Endothelial cell of umbilical vein (primary cell): ENCODE measurements around the gene GFOD1. TPM values are rescaled to one million over a fixed set of nuclear protein-coding genes. Genes with fewer than 3 reads are reported as not detected.
"Not testable (repeated sequence)": the region's sequence is repeated elsewhere in the genome, so short reads cannot be mapped to it uniquely, and the experiment has no call there.

Source experiments
- BruUV-seq: library from RNA; stranded (reverse); fragments of 400-500 nt; replicated peaks from 2 replicates; lab custom pipeline; 2021; lab: Mats Ljungman, UMichigan
- CTCF ChIA-PET: fragments of 300-600, 350-600 bp; sonication (Branson Sonifier 250); formaldehyde crosslinking; loops from one replicate; lab custom pipeline; 2021; ENCODE audit warnings: antibody characterized with exemption, inconsistent platforms; lab: Charles Lee
- POLR2A ChIA-PET: fragments of 300-600, 350-600 bp; sonication (Branson Sonifier 250); formaldehyde crosslinking; loops from one replicate; lab custom pipeline; 2021; ENCODE audit warnings: antibody characterized with exemption, inconsistent platforms; lab: Charles Lee
- DNase-seq: peaks from one replicate; pipeline ENCODE4 v3.0.0-alpha.2; 2011; ENCODE audit warnings: low read depth, low spot score
- FAIRE-seq: peaks from 2 replicates; lab custom pipeline; 2011; peaks lifted over from hg19 to GRCh38; lab: Jason Lieb, UNC
- H2AFZ ChIP-seq: 2 replicates; pipeline ENCODE4 v1.6.0; 2012; ENCODE audit warnings: low read depth, low read length, control low read depth, inconsistent platforms
- H3K27ac ChIP-seq: 2 replicates; pipeline ENCODE4 v1.5.1; 2011; ENCODE audit warnings: low read depth, mild to moderate bottlenecking, control low read depth, low read length, moderate library complexity; ENCODE audit not compliant: insufficient read depth
- H3K27me3 ChIP-seq, 2 experiments: 2 replicates each; pipeline versions ENCODE4 v1.6.0 to v1.6.1; 2011; ENCODE audit warnings: low read length in 2 of 2, mixed read lengths in 1 of 2; ENCODE audit not compliant: control insufficient read depth in 2 of 2, insufficient read depth in 2 of 2
- H3K36me3 ChIP-seq, 2 experiments: 2 replicates in 1 of 2; 3 replicates in 1 of 2; pipeline ENCODE4 v1.5.1; 2011; ENCODE audit warnings: low read length in 2 of 2, mild to moderate bottlenecking in 1 of 2, moderate library complexity in 1 of 2; ENCODE audit not compliant: control insufficient read depth in 2 of 2, insufficient read depth in 2 of 2; ENCODE audit errors: extremely low read depth in 1 of 2
- H3K4me1 ChIP-seq: 3 replicates; pipeline ENCODE4 v1.5.1; 2011; ENCODE audit warnings: mild to moderate bottlenecking, low read length; ENCODE audit not compliant: control insufficient read depth, insufficient read depth; ENCODE audit errors: extremely low read depth
- H3K4me2 ChIP-seq: 2 replicates; pipeline ENCODE4 v1.6.1; 2011; ENCODE audit warnings: low read length, control low read depth, mixed read lengths; ENCODE audit not compliant: insufficient read depth
- H3K4me3 ChIP-seq, 3 experiments: fragments of 200-600 bp in 1 of 3; sonication (generic), shearing (Covaris generic) in 1 of 3; replicated peaks in 1 of 3; 2 replicates each; pipeline ENCODE4 v1.5.1; 2011 to 2016; ENCODE audit warnings: control low read depth in 3 of 3, low read length in 3 of 3, mild to moderate bottlenecking in 2 of 3, inconsistent platforms in 1 of 3, low read depth in 1 of 3, moderate library complexity in 1 of 3; ENCODE audit not compliant: insufficient read depth in 1 of 3
- H3K79me2 ChIP-seq: 2 replicates; pipeline ENCODE4 v1.6.0; 2012; ENCODE audit warnings: low read length, inconsistent platforms; ENCODE audit not compliant: control insufficient read depth, insufficient read depth
- H3K9ac ChIP-seq: replicated peaks from 2 replicates; pipeline ENCODE3; 2011; ENCODE audit warnings: low read length, control low read depth; ENCODE audit not compliant: insufficient read depth; ENCODE audit errors: extremely low read depth
- H3K9me1 ChIP-seq: replicated peaks from 3 replicates; pipeline ENCODE4 v1.6.0; 2011; ENCODE audit warnings: mild to moderate bottlenecking, low read length; ENCODE audit not compliant: control insufficient read depth, insufficient read depth; ENCODE audit errors: extremely low read depth
- H3K9me3 ChIP-seq: replicated peaks from 2 replicates; pipeline ENCODE4 v1.5.1; 2012; ENCODE audit warnings: low read length, inconsistent platforms; ENCODE audit not compliant: control insufficient read depth, insufficient read depth
- H4K20me1 ChIP-seq: replicated peaks from 2 replicates; pipeline ENCODE3; 2011; ENCODE audit warnings: mild to moderate bottlenecking, low read length; ENCODE audit not compliant: control insufficient read depth, insufficient read depth; ENCODE audit errors: extremely low read depth
- EZH2 ChIP-seq: IDR thresholded peaks from 2 replicates; pipeline ENCODE4 v1.6.1; 2012; ENCODE audit warnings: borderline replicate concordance, low read depth, mild to moderate bottlenecking, moderate library complexity, low read length, inconsistent platforms; ENCODE audit not compliant: severe bottlenecking
- FOS ChIP-seq: IDR thresholded peaks from 2 replicates; pipeline ENCODE4 v1.6.1; 2011; ENCODE audit warnings: mild to moderate bottlenecking, low read length, moderate library complexity, borderline replicate concordance; ENCODE audit not compliant: insufficient read depth
- GATA2 ChIP-seq: IDR thresholded peaks from 2 replicates; pipeline ENCODE4 v1.7.0; 2011; ENCODE audit warnings: low read depth, mild to moderate bottlenecking, moderate library complexity, mixed read lengths, low read length; ENCODE audit not compliant: insufficient read length, insufficient read depth
- JUN ChIP-seq: IDR thresholded peaks from 2 replicates; pipeline ENCODE4 v1.6.1; 2011; ENCODE audit warnings: borderline replicate concordance, low read depth; ENCODE audit not compliant: insufficient read length, insufficient read depth
- POLR2A ChIP-seq: IDR thresholded peaks from 2 replicates; pipeline ENCODE4 v1.6.1; 2012; ENCODE audit warnings: low read depth, mild to moderate bottlenecking, control low read depth, low read length
- dilution Hi-C: fragments of 300-500 bp; cut with MboI; formaldehyde crosslinking; loops from one replicate; pipeline ENCODE4 v1.15.0; 2019; ENCODE audit warnings: low sequenced_read_pairs; ENCODE audit not compliant: extremely low pct_ligation_motif_present
- intact Hi-C: fragments of 100-400 bp; cut with micrococcal nuclease; formaldehyde crosslinking; loops from one replicate; pipeline ENCODE4 v1.10.0; 2022
- polyA plus RNA-seq, 4 experiments: library from polyadenylated mRNA; depleted of rRNA in 3 of 4; stranded (reverse) in 3 of 4; unstranded in 1 of 4; fragments of >200 nt; gene quantifications; 2 replicates each; pipeline versions ENCODE4 v1.2.1 to v1.2.3, GENCODE V29; 2011 to 2012; ENCODE audit warnings: missing spikeins in 1 of 4
- total RNA-seq: library from RNA; stranded (reverse); gene quantifications from 2 replicates; pipeline ENCODE4 v1.2.3, GENCODE V29; 2021

GFOD1 gene
- total and polyA plus RNA-seq, 2 donors (not counting 3 experiments of a cell fraction or from before 2014, with no cell fraction given) = 12.1 to 24.1 TPM

GRCh38 chr6:13461307-13461706 lies 26.1 kb downstream of the GFOD1 start:
- CTCF ChIA-PET = interaction anchor here (1.2 kb wide), 2 partner anchors 12 to 23 kb away, joined by 3 to 4 read pairs; no protein-coding TSS in a partner anchor
- no peaks in the 10 kb centered on the region for H3K27me3 ChIP-seq
- peaks cover 0 to 15% of the 10 kb centered on the region in 2 experiments for H3K36me3 ChIP-seq
- H3K9ac ChIP-seq = no peak overlapping the region
- no peaks in the 10 kb centered on the region for H3K9me3 ChIP-seq
- no peaks in the 10 kb centered on the region for H3K4me1 ChIP-seq
- POLR2A ChIA-PET = no interaction called here
- H4K20me1 ChIP-seq = no peaks in the 10 kb centered on the region
- DNase-seq (no peak), FAIRE-seq (no peak)
- no TSS peak for BruUV-seq
- dilution Hi-C loops = no loop called here
- H3K79me2 ChIP-seq = peaks cover 2% of the 10 kb centered on the region
- intact Hi-C loops = no loop called here
- TF ChIP-seq FOS = no peak
- no peak for TF ChIP-seq POLR2A
- no peak for TF ChIP-seq GATA2
- TF ChIP-seq JUN = no peak
- TF ChIP-seq EZH2 = no peak
- no peaks in the 10 kb centered on the region for H3K9me1 ChIP-seq
- no peak overlapping the region for H3K27ac ChIP-seq
- no peak overlapping the region for H3K4me2 ChIP-seq
- H3K4me3 ChIP-seq = no peak overlapping the region
- no peak overlapping the region for H2AFZ ChIP-seq

- CTCF ChIA-PET, POLR2A ChIA-PET, H3K9me1 ChIP-seq: not testable (repeated sequence)
Measured at GRCh38 chr6:13460289-13460688, 27.1 kb downstream of the GFOD1 start.

More at GRCh38 chr6:13460289-13460688, 27.1 kb downstream of the GFOD1 start:
- H3K9ac ChIP-seq, H3K4me1 ChIP-seq, H2AFZ ChIP-seq, H3K4me3 ChIP-seq, intact Hi-C loops, FAIRE-seq, H3K4me2 ChIP-seq, H3K79me2 ChIP-seq, H4K20me1 ChIP-seq, dilution Hi-C loops, DNase-seq, H3K27me3 ChIP-seq, BruUV-seq, H3K27ac ChIP-seq, H3K9me3 ChIP-seq: not testable (repeated sequence)
- H3K36me3 ChIP-seq = peaks cover 0 to 12% of the 10 kb centered on the region in 2 experiments
